ENCODE measurements around the gene GMCL2.

GMCL2 gene

DNA sequence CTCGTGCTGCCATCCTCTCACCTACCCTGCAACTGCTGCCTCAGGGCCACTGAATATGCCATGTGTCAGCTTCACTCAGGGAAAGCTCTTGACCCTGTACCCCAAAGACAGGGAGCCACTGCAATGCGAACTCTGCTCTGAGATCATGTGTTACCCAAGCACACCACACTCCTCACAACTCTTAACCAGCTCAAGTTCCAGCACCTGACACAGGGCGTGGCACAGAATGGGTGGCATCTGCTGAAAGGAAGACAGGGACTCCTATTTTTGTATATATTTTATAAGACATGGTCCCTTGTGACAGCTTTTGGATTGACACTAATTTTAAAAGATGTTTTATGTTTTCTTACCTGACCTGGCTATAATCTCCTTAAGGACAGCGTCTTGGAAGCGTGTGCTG lies 34.7 kb upstream of the GMCL2 start:
- DNase-seq: no peak

DNA sequence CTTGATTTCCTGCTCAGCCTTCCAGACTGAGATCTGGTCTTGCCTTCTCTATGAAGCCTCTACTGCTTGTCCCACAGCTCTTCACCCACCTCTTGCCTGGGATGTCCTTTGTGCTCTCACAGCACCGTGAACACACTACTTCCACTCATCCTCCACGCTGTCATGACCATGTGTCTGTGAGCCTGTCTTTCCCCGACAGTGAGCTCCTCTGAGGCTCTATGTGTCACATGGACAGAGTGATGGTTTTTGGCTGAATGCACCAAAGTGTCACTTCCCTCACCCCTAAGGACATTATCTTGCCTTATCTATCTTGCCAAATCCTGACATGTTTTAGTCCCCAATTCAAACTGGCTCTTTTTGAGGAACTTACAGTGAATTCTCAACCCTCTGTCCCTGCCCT lies 34.1 kb upstream of the GMCL2 start:
- no peak for DNase-seq

- no peak for DNase-seq
Measured at GRCh38 chr5:178218827-178219226, 31.7 kb upstream of the GMCL2 start.

GRCh38 chr5:178218237-178218776 lies 31.1 kb upstream of the GMCL2 start:
- DNase-seq: no peak

DNA sequence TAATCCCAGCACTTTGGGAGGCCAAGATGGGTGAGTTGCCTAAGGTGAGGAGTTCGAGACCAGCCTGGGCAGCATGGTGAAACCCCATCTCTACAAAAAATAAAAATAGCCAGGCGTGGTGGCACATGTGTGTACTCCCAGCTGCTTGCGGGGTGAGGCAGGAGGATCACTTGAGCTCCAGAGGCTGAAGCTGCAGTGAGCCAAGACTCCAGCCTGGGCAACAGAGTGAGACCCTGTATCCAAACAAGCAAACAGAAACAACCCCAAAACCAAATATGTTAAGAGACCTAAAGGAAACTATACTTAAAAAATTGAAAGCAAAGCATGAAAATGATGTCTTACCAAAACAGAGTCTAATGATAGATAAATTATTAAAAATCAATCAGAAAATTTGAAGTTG lies 29.6 kb upstream of the GMCL2 start:
- no peak for DNase-seq

GRCh38 chr5:178216088-178216534 lies 28.9 kb upstream of the GMCL2 start:
- no peak for DNase-seq

DNA sequence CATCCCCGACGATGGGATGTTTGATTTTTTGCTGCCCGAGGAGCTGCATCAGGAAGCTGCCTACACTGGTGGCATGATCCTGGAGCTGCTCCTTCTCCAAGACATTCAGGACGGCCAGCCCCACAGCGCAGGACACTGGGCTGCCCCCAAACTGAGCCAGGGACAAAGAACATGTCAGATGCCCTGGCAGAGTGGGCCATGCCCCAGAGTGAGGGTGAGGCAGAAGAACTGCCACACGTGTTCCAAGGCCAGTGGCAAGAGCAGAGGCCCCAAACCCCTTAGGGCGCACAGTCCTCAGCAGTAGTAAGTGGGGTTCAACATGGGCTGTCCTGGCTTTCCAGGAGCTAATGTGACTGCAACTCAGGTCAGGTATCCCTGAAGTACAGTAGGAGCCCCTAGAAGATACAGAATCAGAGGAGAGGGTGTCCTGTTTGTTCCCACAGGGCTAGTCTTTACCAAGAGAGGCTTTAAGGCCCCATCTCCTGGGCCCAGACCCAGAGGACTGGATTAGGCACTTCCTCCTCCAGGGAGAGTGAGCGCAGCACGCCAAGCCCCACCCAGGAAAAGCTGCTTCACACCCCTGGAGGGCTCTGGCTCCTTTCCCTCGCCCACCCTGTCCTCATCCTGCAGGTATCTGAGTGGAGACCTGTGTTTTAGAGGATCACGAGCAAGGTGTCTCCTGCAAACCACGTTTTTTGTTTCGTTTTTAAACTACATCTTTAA lies 28.3 kb upstream of the GMCL2 start:
- no peak for DNase-seq

GRCh38 chr5:178214160-178214803 lies 27.1 kb upstream of the GMCL2 start:
- DNase-seq: no peak

- DNase-seq: no peak
Measured at GRCh38 chr5:178213748-178214151, 26.6 kb upstream of the GMCL2 start.

- no peak for DNase-seq
Measured at GRCh38 chr5:178213003-178213461, 25.9 kb upstream of the GMCL2 start.

DNA sequence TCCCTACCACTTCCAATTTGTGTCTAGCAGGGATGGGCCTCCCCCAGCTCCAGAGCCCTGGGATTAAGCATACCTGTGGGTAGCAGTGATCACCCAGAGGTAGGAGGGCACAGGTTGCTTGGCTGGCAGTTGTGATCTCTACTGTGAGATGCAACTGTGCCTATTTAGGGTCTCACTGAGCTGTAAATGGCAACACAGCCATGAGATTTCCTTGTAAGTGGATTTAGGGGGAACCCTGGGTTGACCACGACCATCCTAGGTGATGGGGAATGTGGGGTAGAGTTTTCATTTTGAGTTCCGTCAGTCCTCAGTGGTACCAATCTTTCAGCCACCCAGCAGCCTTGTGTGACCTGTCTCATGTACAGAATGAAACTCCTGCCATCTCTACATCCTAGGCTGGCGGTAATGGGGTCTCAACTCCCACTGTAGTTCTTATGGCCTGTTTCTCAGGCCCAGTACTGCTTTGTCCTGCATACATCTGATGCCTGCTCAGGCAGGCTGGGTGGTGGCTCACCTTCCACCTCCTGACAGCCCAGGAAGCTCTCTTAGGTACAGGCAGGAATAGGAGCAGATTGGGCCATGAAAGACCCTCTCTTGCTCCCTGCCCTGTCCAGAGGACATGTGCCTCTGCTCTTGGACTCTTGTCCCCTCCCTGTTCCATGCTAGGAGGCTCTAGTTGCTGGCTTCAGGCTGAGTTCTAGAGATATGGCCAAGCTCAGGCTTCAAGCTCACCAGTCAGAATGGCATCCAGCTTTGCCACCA lies 25.3 kb upstream of the GMCL2 start:
- no peak for DNase-seq

DNA sequence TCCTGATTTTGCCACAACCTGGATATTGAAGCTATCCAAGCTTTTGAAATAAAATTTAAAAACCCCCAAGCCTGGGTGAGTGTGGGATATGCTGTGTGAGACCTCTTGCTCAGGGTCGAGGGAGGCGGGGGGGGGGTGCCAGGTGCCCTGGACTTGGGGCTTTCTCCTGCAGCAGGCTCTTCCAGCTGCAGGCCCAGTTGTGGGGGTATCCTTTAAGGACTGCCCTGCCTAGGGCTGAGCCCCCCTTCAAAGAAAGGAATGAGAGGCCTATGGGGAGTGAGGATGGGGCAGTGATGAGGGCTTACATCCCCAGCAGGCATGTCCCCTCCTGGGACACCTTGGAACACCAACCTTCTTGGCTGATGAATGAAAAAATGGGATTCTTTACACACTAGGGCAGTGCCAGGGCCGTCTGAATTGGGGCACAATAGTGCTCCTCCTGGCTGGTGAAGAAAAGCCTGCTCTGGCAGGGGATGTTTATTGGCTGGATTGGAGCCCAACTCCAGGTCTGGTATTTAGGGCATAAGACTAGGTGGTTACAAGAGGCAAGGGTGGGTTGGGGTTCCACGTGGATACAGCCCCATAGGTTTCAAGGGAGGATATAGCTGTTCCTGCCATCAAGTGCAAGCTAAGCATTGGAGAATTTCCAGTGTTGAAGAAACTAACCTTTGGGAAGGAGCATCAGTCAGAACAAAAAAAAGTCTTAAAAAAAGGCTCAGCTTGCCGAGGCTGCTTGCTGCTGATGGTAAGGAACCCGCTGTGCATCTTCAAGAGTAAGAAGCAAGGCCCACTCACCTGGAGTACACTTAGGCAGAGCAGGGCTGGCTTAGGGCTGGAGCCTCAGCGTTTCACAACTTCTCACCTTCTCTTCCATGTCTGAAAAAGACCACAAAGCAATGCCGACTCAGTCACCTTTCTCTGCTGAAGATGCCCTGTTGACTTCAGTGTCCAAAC lies 24.2 kb upstream of the GMCL2 start:
- no peak for DNase-seq

GRCh38 chr5:178210686-178211085 lies 23.5 kb upstream of the GMCL2 start:
- no peak for DNase-seq

GRCh38 chr5:178210073-178210535 lies 22.9 kb upstream of the GMCL2 start:
- no peak for DNase-seq

- no peak for DNase-seq
Measured at GRCh38 chr5:178209334-178210072, 22.3 kb upstream of the GMCL2 start.

DNA sequence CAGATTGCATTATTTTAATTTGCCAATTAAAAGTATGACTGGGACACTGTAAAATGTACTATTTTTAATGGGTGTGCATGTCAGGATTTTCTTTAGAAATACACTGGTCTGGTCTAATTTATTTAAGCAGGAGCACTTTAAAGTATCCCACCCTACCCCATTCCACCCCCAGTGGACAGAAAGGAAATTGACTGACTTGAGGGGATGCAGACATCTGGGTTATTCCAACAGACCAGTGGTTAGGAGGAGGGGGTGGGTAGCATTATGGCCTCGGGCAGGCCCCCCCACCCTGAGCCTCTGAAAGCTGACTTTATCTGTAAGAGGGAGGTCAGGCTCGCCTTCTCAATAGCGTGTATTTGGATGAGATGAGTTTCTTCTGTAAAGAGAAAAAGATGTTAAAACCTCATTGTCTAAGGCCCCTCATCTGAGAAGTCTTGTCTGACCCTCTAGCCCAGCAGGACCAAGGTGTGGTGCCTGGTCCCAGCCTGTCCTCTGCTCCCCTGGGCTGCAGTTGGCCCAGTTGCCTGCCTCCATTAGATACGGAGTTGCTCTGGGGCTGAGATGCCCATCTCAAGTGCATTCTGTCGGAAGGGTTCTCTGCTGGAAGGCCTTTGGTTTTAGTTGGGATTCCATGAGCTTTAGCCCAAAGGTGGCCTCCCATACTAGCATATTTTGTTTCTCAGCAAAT lies 21.5 kb upstream of the GMCL2 start:
- no peak for DNase-seq

DNA sequence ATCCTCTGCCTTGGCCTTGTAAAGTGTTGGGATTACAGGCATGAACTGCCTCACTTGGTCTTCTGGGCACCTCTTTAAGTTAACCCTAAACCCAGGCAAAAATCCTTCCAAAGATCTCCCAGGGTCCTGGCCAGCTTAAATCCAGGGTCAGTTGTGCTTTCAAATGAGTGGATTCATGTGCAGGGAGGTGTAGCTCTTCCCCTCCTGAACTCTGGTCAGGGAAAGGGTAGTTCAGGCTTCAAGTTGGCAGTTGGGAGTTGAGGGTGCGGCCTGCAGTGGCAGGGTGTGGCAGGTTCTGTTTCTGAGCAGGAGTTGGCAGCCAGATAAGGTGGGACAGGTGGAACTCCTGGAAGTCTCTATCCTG lies 20.7 kb upstream of the GMCL2 start:
- DNase-seq: no peak

- no peak for DNase-seq
Measured at GRCh38 chr5:178207183-178207916, 20.2 kb upstream of the GMCL2 start.

DNA sequence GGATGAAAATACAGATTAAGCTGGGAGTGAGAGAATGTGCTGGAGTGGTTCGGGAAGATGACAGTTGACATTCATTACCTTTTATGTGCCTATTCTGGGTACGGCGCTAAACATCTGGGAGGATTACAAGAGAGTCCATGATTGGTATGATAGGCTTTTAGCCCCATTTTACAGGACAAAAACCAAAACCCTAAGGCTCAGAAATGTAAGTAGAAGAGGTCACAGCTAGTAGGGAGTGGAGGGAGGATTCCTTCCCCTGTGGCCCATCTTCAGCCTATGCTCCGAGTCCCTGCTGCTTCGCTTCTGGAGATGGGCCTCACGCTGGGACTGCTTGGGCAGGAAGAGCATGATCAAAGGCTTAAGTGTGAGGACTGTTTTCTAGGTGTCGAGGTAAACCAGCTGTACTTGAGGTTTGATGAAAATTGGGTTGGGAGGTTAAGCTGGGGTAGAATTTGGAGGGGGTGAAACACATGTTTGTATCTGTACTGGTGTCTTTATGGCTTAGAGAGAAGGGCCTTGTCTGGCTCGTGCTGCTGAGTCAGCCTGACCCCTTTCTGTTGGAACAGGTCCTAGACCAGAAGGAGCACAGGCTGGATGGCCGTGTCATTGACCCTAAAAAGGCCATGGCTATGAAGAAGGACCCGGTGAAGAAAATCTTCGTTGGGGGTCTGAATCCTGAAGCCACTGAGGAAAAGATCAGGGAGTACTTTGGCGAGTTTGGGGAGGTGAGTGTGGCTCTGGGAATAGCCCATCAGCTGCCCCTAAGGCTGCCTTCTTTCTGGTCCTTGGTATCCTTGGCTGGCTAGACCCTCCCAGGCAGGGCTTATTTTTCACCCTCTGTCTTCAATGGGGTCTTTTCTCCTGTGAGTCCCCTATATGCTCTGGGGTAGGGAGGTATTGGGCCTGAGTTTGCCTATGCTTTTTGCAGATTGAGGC lies 19.3 kb upstream of the GMCL2 start:
- DNase-seq: no peak
